Smooth muscle cell (in vitro differentiated cells): ENCODE measurements around the gene PUS1. TPM values are rescaled to one million over a fixed set of nuclear protein-coding genes. Genes with fewer than 3 reads are reported as not detected.

ENCODE experiments used
- DNase-seq: peaks from one replicate; lab custom pipeline; 2025; ENCODE audit not compliant: unreplicated experiment; lab: John Stamatoyannopoulos, UW
- H2AFZ ChIP-seq: fragments of 200-600 bp; sonication (generic); 2 replicates; pipeline ENCODE4 v1.6.0; 2016; ENCODE audit warnings: antibody characterized with exemption, low read depth, mild to moderate bottlenecking
- H3F3A ChIP-seq: fragments of 200-600 bp; sonication (generic); 2 replicates; pipeline ENCODE4 v1.6.0; 2017; ENCODE audit warnings: antibody characterized with exemption, low read depth
- H3K27ac ChIP-seq: fragments of 200-600 bp; sonication (generic); 2 replicates; pipeline ENCODE4 v1.5.1; 2016; ENCODE audit warnings: low read depth, mild to moderate bottlenecking
- H3K27me3 ChIP-seq: fragments of 200-600 bp; sonication (generic); 2 replicates; pipeline ENCODE4 v1.6.1; 2016; ENCODE audit warnings: low read depth, mild to moderate bottlenecking
- H3K36me3 ChIP-seq: fragments of 200-600 bp; sonication (generic); 2 replicates; pipeline ENCODE4 v1.5.1; 2016; ENCODE audit warnings: low read depth
- H3K4me1 ChIP-seq: fragments of 200-600 bp; sonication (generic); 2 replicates; pipeline ENCODE4 v1.5.1; 2016; ENCODE audit warnings: low read depth
- H3K4me2 ChIP-seq: fragments of 200-600 bp; sonication (generic); 2 replicates; pipeline ENCODE4 v1.6.0; 2016; ENCODE audit warnings: mild to moderate bottlenecking
- H3K4me3 ChIP-seq: fragments of 200-600 bp; sonication (generic); 2 replicates; pipeline ENCODE4 v1.5.1; 2016; ENCODE audit warnings: mild to moderate bottlenecking
- H3K79me2 ChIP-seq: fragments of 200-600 bp; sonication (generic); 2 replicates; pipeline ENCODE4 v1.6.0; 2016; ENCODE audit warnings: low read depth, mild to moderate bottlenecking
- H3K9ac ChIP-seq: fragments of 200-600 bp; sonication (generic); 2 replicates; pipeline ENCODE4 v1.6.0; 2016; ENCODE audit warnings: low read depth
- H3K9me3 ChIP-seq: fragments of 200-600 bp; sonication (generic); replicated peaks from 2 replicates; pipeline ENCODE4 v1.5.1; 2016; ENCODE audit warnings: low read depth
- H4K20me1 ChIP-seq: fragments of 200-600 bp; sonication (generic); 2 replicates; pipeline ENCODE4 v1.6.0; 2016; ENCODE audit warnings: low read depth
- CTCF ChIP-seq: fragments of 200-600 bp; sonication (generic); IDR thresholded peaks from 2 replicates; pipeline ENCODE4 v1.5.1; 2017; ENCODE audit warnings: borderline replicate concordance, mild to moderate bottlenecking, antibody characterized with exemption; ENCODE audit not compliant: insufficient read depth, poor library complexity, severe bottlenecking
- WGBS: methylation state at CpG from one replicate; pipeline ENCODE4 v1.1.7; 2016; ENCODE audit warnings: low lambda C conversion rate; 5-methylcytosine and 5-hydroxymethylcytosine counted together
- polyA plus RNA-seq: library from polyadenylated mRNA; unstranded; fragments of >200 nt; fragmentation: Nextera tagmentation; extraction: Ambion mirVana; gene quantifications from 2 replicates; pipeline ENCODE4 v1.2.1, GENCODE V29; 2016
- total RNA-seq: library from RNA; depleted of rRNA; stranded (reverse); fragments of >200 nt; gene quantifications from 2 replicates; pipeline ENCODE4 v1.2.3, GENCODE V29; 2014

PUS1 gene
- total and polyA plus RNA-seq, 2 experiments from 2014 or later = 6.6 to 22.2 TPM

- no peak for DNase-seq
- no peaks in the 10 kb centered on the region for H3K27me3 ChIP-seq
- H2AFZ ChIP-seq = no peak overlapping the region
- no peaks in the 10 kb centered on the region for H3F3A ChIP-seq
- H3K4me2 ChIP-seq = no peak overlapping the region
- WGBS = 93% methylated on average over 25 of the region's 25 CpGs
- H3K9me3 ChIP-seq = no peaks in the 10 kb centered on the region
- H3K36me3 ChIP-seq = no peaks in the 10 kb centered on the region
- H3K4me3 ChIP-seq = no peak overlapping the region
- H3K4me1 ChIP-seq = no peaks in the 10 kb centered on the region
- no peak overlapping the region for H3K27ac ChIP-seq
- peaks cover 99% of the 10 kb centered on the region for H4K20me1 ChIP-seq
- TF ChIP-seq CTCF = no peak
- peaks cover 71% of the 10 kb centered on the region for H3K79me2 ChIP-seq
- H3K9ac ChIP-seq = no peak overlapping the region
These were observed 26.5 kb upstream of the PUS1 start for GRCh38 chr12:131902332-131903241.

- Histone ChIP-seq H3K9me3 (no peaks in the 10 kb centered on the region), H2AFZ (no peak overlapping the region), H3K4me2 (no peak overlapping the region), H4K20me1 (peaks cover 90% of the 10 kb centered on the region), H3K4me1 (no peaks in the 10 kb centered on the region), H3F3A (no peaks in the 10 kb centered on the region), H3K27me3 (no peaks in the 10 kb centered on the region), H3K4me3 (no peak overlapping the region), H3K27ac (no peak overlapping the region), H3K36me3 (no peaks in the 10 kb centered on the region), H3K79me2 (peaks cover 61% of the 10 kb centered on the region), H3K9ac (no peak overlapping the region)
- no peak for DNase-seq
- no peak for TF ChIP-seq CTCF
- WGBS = 95% methylated on average over 11 of the region's 13 CpGs
These were observed 25.5 kb upstream of the PUS1 start for GRCh38 chr12:131903270-131904255.

- no peak overlapping the region for H3K27ac ChIP-seq
- H3K4me3 ChIP-seq = no peak overlapping the region
- 94% methylated on average over 5 of the region's 5 CpGs for WGBS
- no peaks in the 10 kb centered on the region for H3K36me3 ChIP-seq
- H3K4me1 ChIP-seq = no peaks in the 10 kb centered on the region
- DNase-seq = no peak
- H3K9ac ChIP-seq = no peak overlapping the region
- H2AFZ ChIP-seq = no peak overlapping the region
- no peak for TF ChIP-seq CTCF
- H3K79me2 ChIP-seq = peaks cover 53% of the 10 kb centered on the region
- peaks cover 83% of the 10 kb centered on the region for H4K20me1 ChIP-seq
- H3K4me2 ChIP-seq = no peak overlapping the region
- H3F3A ChIP-seq = no peaks in the 10 kb centered on the region
- H3K27me3 ChIP-seq = no peaks in the 10 kb centered on the region
- H3K9me3 ChIP-seq = no peaks in the 10 kb centered on the region
These were observed 24.7 kb upstream of the PUS1 start for GRCh38 chr12:131904346-131904745.
